Activated B cell treated with CpG ODN at 0.5 μM for 24 hours (primary cell): ENCODE measurements around the gene INHBE. TPM values are rescaled to one million over a fixed set of nuclear protein-coding genes. Genes with fewer than 3 reads are reported as not detected.

Experiments
- ATAC-seq: fragments of 200-7000 bp; cut with Tn5 transposase; one replicate; pipeline ENCODE4 v1.10.0; 2021; ENCODE audit warnings: low read depth, mild to moderate bottlenecking, moderate library complexity
- CTCF ChIA-PET: fragments of 350-600 bp; sonication (Branson Sonifier 250); formaldehyde crosslinking; loops from one replicate; lab custom pipeline; 2021; ENCODE audit warnings: antibody characterized with exemption; lab: Charles Lee
- POLR2A ChIA-PET: fragments of 350-600 bp; sonication (Branson Sonifier 250); formaldehyde crosslinking; loops from one replicate; lab custom pipeline; 2021; ENCODE audit warnings: antibody characterized with exemption; lab: Charles Lee
- DNase-seq: peaks from one replicate; pipeline ENCODE4 v3.0.0; 2022
- H3K27ac Mint-ChIP-seq: one replicate; pipeline ENCODE4 v1.8.0; 2020; ENCODE audit warnings: mixed read lengths
- H3K27me3 Mint-ChIP-seq: one replicate; pipeline ENCODE4 v1.8.0; 2021; ENCODE audit warnings: mixed read lengths
- H3K36me3 Mint-ChIP-seq: one replicate; pipeline ENCODE4 v1.8.0; 2021; ENCODE audit warnings: low read depth, mixed read lengths
- H3K4me1 Mint-ChIP-seq: one replicate; pipeline ENCODE4 v1.8.0; 2021; ENCODE audit warnings: mixed read lengths
- H3K4me3 Mint-ChIP-seq: one replicate; pipeline ENCODE4 v1.8.0; 2020; ENCODE audit warnings: mild to moderate bottlenecking, mixed read lengths
- H3K9me3 Mint-ChIP-seq: one replicate; pipeline ENCODE4 v1.8.0; 2020; ENCODE audit warnings: mixed read lengths
- intact Hi-C: fragments of 100-400 bp; cut with micrococcal nuclease; formaldehyde crosslinking; loops from one replicate; pipeline ENCODE4 v1.15.1; 2024
- total RNA-seq: library from RNA; stranded (reverse); gene quantifications from 2 replicates; pipeline ENCODE4 v1.2.3, GENCODE V29; 2022
- TF ChIP-seq, protein P1 (sequence below): fragments of 200-600 bp; IDR thresholded peaks from one replicate; pipeline ENCODE4 v1.8.0; 2022; ENCODE audit warnings: antibody characterized with exemption, mild to moderate bottlenecking

The INHBE gene
- total RNA-seq, 1 donor from 2014 or later: 0.29 TPM

DNA sequence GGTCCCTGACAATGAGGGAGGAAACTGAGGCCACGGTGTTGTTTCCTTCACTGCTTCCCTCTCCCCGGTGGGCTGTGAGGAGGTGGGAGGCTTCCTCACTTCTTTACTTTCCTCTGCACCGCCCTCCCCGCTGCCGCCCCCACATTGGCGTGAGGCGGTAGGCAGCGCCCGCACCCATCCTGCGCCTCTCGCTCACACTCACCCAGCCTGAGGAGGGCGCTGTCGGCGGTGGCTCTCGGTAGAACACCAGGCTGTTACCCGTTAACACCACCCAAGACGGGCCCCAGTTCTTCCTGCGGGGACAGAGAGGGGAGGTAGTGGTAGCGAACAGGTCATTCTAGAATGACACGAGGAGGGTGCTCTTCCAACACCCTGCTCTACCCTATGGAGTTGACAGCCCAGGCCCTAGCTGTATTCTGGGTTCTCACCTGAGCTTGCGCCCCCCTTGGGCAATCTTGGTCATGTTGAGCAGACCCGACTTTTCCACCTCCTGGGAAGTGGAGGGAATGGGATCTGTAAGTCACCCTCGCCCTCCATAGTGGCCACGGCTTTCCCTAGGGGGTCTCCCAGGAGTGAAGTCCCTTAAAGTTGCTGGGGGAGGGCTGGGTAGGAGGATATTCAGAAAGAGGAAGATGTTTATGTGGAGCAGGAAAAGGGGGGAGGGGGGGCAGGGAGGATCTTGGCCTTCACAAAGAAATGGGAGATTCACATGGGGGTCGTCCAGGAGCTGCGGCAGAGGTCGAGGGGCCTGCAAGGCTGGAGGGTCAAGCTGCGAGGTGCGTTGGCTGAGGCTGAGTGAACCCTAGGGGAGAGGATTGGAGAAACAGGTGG lies 21.3 kb downstream of the INHBE start:
- Mint-ChIP-seq H3K9me3 (no peaks in the 10 kb centered on the region), H3K27me3 (no peaks in the 10 kb centered on the region), H3K4me1 (peaks cover 80% of the 10 kb centered on the region), H3K36me3 (peaks cover 31% of the 10 kb centered on the region), H3K4me3 (peak overlapping the region; percentile 93), H3K27ac (peak overlapping the region; percentile 100)
- TF ChIP-seq, protein P1, sequence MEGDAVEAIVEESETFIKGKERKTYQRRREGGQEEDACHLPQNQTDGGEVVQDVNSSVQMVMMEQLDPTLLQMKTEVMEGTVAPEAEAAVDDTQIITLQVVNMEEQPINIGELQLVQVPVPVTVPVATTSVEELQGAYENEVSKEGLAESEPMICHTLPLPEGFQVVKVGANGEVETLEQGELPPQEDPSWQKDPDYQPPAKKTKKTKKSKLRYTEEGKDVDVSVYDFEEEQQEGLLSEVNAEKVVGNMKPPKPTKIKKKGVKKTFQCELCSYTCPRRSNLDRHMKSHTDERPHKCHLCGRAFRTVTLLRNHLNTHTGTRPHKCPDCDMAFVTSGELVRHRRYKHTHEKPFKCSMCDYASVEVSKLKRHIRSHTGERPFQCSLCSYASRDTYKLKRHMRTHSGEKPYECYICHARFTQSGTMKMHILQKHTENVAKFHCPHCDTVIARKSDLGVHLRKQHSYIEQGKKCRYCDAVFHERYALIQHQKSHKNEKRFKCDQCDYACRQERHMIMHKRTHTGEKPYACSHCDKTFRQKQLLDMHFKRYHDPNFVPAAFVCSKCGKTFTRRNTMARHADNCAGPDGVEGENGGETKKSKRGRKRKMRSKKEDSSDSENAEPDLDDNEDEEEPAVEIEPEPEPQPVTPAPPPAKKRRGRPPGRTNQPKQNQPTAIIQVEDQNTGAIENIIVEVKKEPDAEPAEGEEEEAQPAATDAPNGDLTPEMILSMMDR: no peak
- POLR2A ChIA-PET: interaction anchor here (0.5 to 8.3 kb wide), 17 partner anchors 10 to 1301 kb away, joined by 3 to 133 read pairs (median 3); partner anchors contain the start of genes DCTN2, DDIT3, GLI1 and INHBE
- peak; percentile 38 for ATAC-seq
- CTCF ChIA-PET: interaction anchor here (1.0 to 7.3 kb wide), 3 partner anchors 10 to 48 kb away, joined by 3 to 74 read pairs (median 7); partner anchors contain the start of gene GLI1
- intact Hi-C loops: loop anchor here (1.0 to 5.0 kb wide), 3 partner anchors 145 to 371 kb away; partner anchors contain the start of genes CDK4 and CTDSP2
- DNase-seq: peak; percentile 54

DNA sequence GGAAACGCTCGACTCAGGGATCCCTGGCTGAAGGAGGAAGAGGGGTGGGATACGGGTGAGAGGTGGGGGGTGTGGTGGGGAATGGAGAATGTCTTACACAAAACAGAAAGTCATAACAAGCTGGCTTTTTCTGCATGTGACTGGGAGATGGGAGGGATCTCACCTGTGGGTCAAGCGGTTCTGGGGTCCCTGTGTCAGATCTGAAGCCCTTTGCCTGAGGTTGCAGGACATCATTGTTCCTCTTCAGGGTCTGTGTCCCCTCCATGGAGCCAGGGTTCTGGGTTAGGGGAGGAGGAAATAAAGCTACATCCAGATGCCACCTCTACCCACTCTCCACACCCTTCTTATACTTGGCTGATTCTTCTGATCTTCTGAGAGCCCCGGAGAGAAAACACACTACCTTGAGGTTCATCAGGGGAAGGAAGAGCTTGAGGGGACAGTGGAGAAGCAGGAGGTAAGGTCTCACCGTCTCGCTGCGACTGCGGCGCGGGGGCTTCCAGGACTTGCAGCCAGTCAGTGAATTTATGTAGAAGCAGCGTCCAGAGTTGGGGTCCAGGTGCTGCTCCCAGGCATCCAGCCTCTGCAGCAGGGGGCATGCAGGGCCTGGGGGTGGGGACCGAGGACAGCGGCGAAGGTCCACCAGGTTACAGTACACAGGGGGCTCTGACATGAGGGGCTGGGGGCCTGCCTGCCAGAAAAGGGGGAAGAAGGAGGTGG lies 22.0 kb downstream of the INHBE start:
- TF ChIP-seq, protein P1: no peak
- H3K27me3 Mint-ChIP-seq: no peaks in the 10 kb centered on the region
- CTCF ChIA-PET: interaction anchor here (0.6 to 7.3 kb wide), 5 partner anchors 9 to 837 kb away, joined by 3 to 74 read pairs (median 3); partner anchors contain the start of gene GLI1
- peak overlapping the region; percentile 93 for H3K4me3 Mint-ChIP-seq
- no peaks in the 10 kb centered on the region for H3K9me3 Mint-ChIP-seq
- intact Hi-C loops: loop anchor here (1.0 to 5.0 kb wide), 4 partner anchors 15 to 370 kb away; partner anchors contain the start of genes CDK4 and CTDSP2
- DNase-seq (no peak), ATAC-seq (no peak)
- POLR2A ChIA-PET: interaction anchor here (0.5 to 8.3 kb wide), 21 partner anchors 10 to 1463 kb away, joined by 3 to 133 read pairs (median 4); partner anchors contain the start of genes DCTN2, DDIT3, GLI1 and INHBE
- peaks cover 24% of the 10 kb centered on the region for H3K36me3 Mint-ChIP-seq
- H3K4me1 Mint-ChIP-seq: peaks cover 86% of the 10 kb centered on the region
- peak overlapping the region; percentile 100 for H3K27ac Mint-ChIP-seq

DNA sequence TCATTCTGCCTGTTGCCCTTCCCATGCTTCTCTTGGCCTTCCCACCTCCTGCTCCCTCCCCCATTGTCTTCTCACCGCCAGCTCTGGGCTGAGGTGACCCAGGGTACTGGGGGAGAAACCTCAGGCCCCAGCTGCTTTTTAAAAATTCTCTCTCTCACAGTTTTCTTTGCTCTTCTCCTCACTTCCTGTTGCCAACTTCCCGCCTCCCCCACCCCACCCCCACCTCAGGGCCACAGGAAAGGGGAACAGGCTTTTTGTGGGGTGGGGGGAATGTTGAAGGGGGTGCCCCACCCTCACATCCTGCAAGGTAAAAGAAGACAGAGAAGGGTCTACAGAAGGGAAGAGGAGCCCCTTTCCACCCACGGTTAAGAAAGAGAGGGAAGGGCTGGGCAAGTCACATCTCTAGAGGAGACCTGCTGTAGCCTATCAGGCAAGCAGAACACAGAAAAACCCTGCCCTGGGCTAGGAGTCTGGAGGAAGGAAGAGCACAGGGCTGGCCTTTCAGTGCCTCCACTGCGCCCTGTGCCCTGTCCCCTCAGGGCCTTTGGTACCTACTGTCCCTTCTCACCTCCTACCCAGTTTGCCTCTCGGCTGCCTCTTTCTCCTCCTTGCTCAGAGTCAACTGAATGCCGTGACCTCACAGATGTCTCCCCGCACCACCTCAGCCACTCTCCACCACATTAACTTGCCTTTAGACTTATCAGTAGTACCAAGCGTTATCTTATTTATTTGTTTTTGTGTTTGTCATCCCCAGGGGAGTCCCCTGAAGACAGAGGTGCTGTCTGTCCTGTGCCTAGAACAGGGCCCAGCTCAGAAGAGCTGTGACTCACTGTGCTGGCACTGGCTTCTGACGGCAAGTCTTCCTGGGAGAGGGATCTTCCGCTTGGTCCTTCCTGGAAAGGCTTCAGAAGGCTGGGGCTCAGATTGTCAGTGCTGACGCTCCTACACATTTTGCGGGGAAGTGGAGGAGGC lies 22.9 kb downstream of the INHBE start:
- Mint-ChIP-seq H3K4me1 (peaks cover 82% of the 10 kb centered on the region), H3K27ac (peak overlapping the region; percentile 100), H3K4me3 (peak overlapping the region; percentile 93), H3K27me3 (no peaks in the 10 kb centered on the region), H3K36me3 (peaks cover 16% of the 10 kb centered on the region), H3K9me3 (no peaks in the 10 kb centered on the region)
- ChIA-PET CTCF (interaction anchor here (0.6 to 7.3 kb wide), 5 partner anchors 8 to 838 kb away, joined by 3 to 74 read pairs (median 3); partner anchors contain the start of gene GLI1), POLR2A (interaction anchor here (0.6 to 8.3 kb wide), 20 partner anchors 9 to 1471 kb away, joined by 3 to 133 read pairs (median 4); partner anchors contain the start of genes DCTN2, DDIT3, GLI1 and INHBE)
- intact Hi-C loops: loop anchor here (1.0 to 5.0 kb wide), 3 partner anchors 16 to 369 kb away; partner anchors contain the start of genes CDK4 and CTDSP2
- ATAC-seq (peak; percentile 53), DNase-seq (peak; percentile 43)
- TF ChIP-seq, protein P1: no peak

DNA sequence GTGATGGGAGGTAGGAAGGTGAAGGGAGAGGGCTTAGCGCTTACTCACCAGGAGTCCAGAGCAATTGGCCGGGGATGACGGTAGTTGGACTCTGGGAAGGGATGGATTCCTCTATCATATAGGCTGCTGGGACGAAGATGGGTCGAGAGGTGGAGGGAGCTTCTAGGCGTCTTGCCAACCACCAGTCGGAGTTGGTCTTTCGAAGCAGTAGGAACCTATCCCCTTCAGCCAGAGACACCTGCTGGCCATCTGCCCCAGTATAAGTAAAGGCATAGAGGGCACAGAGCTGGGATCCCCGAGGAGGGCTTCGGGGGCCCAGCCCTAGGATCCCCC lies 23.9 kb downstream of the INHBE start:
- peak overlapping the region; percentile 100 for H3K27ac Mint-ChIP-seq
- intact Hi-C loops: loop anchor here (1.0 to 5.0 kb wide), 4 partner anchors 8 to 368 kb away; partner anchors contain the start of genes CDK4, CTDSP2 and DDIT3
- H3K36me3 Mint-ChIP-seq: peaks cover 10% of the 10 kb centered on the region
- peak overlapping the region; percentile 93 for H3K4me3 Mint-ChIP-seq
- H3K9me3 Mint-ChIP-seq: no peaks in the 10 kb centered on the region
- CTCF ChIA-PET: interaction anchor here (0.7 to 7.3 kb wide), 3 partner anchors 18 to 282 kb away, joined by 3 to 74 read pairs (median 3); partner anchors contain the start of gene GLI1
- ATAC-seq: no peak
- H3K4me1 Mint-ChIP-seq: peaks cover 83% of the 10 kb centered on the region
- POLR2A ChIA-PET: interaction anchor here (0.6 to 8.3 kb wide), 4 partner anchors 18 to 1472 kb away, joined by 3 to 133 read pairs (median 4); partner anchors contain the start of genes GLI1 and STAT6
- H3K27me3 Mint-ChIP-seq: no peaks in the 10 kb centered on the region
- DNase-seq: no peak
- TF ChIP-seq, protein P1: no peak
